Thoracic aorta (tissue), 2 donors: ENCODE results near the gene PRRC1. TPM values are rescaled to one million over a fixed set of nuclear protein-coding genes. Genes with fewer than 3 reads are reported as not detected.

Experiments
- ATAC-seq: fragments of 150-250 bp; one replicate; pipeline ENCODE4 v1.8.0; 2017; ENCODE audit warnings: low read depth; ENCODE audit not compliant: insufficient number of reproducible peaks, low FRiP score
- DNase-seq: peaks from one replicate; pipeline ENCODE4 v3.0.0-alpha.2; 2020; ENCODE audit warnings: low spot score
- H3K27ac ChIP-seq, 2 donors: fragments of 200-600 bp; sonication (generic); 1 replicate in 1 of 2; 2 replicates in 1 of 2; pipeline ENCODE4 v1.5.1; 2016; ENCODE audit warnings: mild to moderate bottlenecking in 2 of 2, moderate library complexity in 2 of 2
- H3K27me3 ChIP-seq: fragments of 200-600 bp; sonication (generic); replicated peaks from 2 replicates; pipeline ENCODE4 v1.6.0; 2016; ENCODE audit warnings: mild to moderate bottlenecking; ENCODE audit not compliant: insufficient read depth
- H3K36me3 ChIP-seq: fragments of 200-600 bp; sonication (generic); one replicate; pipeline ENCODE4 v1.5.1; 2016
- H3K4me1 ChIP-seq, 2 donors: fragments of 200-600 bp; sonication (generic); 1 replicate in 1 of 2; 2 replicates in 1 of 2; pipeline versions ENCODE4 v1.5.1 to v1.6.0; 2016; ENCODE audit warnings: low read depth in 2 of 2, mild to moderate bottlenecking in 1 of 2; ENCODE audit not compliant: control insufficient read depth in 1 of 2
- H3K4me3 ChIP-seq: fragments of 200-600 bp; sonication (generic); 2 replicates; pipeline ENCODE4 v1.5.1; 2016; ENCODE audit warnings: mild to moderate bottlenecking
- H3K9me3 ChIP-seq: fragments of 200-600 bp; sonication (generic); 2 replicates; pipeline ENCODE4 v1.5.1; 2016
- total RNA-seq, 2 donors: library from RNA; depleted of rRNA; stranded (reverse); fragments of >200 nt; gene quantifications; one replicate each; pipeline versions ENCODE4 v1.1.0 to v1.2.3, GENCODE V29; 2016
- TF ChIP-seq, protein P1 (sequence below): fragments of 200-600 bp; sonication (generic); IDR thresholded peaks from one replicate; pipeline ENCODE4 v1.5.1; 2019; ENCODE audit warnings: antibody characterized with exemption

The PRRC1 gene
- total RNA-seq, 2 donors from 2014 or later = 28.7 to 41.6 TPM

DNA sequence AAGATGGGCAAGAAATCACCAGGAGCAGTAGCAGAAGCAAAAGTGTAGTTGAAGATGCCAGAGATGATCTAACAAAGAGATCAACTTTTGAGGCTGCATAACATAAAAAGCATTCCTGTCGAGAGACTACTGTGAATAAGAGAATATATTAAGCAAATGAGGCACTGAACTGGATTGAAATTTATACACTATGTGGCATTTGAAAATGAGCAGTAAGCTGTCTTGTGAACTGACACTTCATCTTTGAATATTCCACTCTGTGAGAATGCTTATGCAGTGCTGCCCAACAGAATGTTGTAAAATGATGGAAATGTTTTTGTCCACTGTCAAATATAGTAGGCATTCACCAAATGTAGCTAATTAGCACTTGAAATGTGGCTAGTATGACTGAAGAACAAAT is 18.9 kb upstream of the PRRC1 start:
- Histone ChIP-seq H3K4me1 (no peaks in the 10 kb centered on the region), H3K9me3 (no peaks in the 10 kb centered on the region), H3K27me3 (no peaks in the 10 kb centered on the region), H3K4me3 (no peak overlapping the region), H3K36me3 (no peaks in the 10 kb centered on the region), H3K27ac (no peak overlapping the region)
- no peak for DNase-seq
- TF ChIP-seq, protein P1, sequence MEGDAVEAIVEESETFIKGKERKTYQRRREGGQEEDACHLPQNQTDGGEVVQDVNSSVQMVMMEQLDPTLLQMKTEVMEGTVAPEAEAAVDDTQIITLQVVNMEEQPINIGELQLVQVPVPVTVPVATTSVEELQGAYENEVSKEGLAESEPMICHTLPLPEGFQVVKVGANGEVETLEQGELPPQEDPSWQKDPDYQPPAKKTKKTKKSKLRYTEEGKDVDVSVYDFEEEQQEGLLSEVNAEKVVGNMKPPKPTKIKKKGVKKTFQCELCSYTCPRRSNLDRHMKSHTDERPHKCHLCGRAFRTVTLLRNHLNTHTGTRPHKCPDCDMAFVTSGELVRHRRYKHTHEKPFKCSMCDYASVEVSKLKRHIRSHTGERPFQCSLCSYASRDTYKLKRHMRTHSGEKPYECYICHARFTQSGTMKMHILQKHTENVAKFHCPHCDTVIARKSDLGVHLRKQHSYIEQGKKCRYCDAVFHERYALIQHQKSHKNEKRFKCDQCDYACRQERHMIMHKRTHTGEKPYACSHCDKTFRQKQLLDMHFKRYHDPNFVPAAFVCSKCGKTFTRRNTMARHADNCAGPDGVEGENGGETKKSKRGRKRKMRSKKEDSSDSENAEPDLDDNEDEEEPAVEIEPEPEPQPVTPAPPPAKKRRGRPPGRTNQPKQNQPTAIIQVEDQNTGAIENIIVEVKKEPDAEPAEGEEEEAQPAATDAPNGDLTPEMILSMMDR = no peak
- ATAC-seq = no peak

DNA sequence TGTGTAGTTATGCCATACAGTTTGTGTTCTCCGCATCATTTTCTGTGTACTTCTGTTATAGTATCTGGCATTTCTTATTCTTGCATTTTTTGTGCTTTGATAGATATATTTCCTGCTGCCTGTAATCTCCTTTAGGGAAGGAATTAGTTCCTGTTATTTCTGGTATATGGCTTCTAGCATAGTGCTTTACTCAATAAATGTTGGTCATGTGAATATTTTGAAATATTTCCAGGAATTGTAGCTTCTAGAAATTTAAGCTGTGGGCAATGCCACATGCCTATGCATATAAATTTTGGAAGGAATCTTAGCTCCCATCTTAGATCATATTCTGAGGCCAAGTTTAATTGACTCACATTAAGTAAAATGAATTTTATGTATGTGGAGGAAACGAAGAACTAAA is 11.5 kb upstream of the PRRC1 start:
- H3K36me3 ChIP-seq = no peaks in the 10 kb centered on the region
- DNase-seq = no peak
- no peak for ATAC-seq
- H3K27ac ChIP-seq = no peak overlapping the region
- H3K4me1 ChIP-seq = no peaks in the 10 kb centered on the region
- TF ChIP-seq, protein P1 = no peak
- H3K27me3 ChIP-seq = no peaks in the 10 kb centered on the region
- H3K9me3 ChIP-seq = no peaks in the 10 kb centered on the region
- H3K4me3 ChIP-seq = no peak overlapping the region

DNA sequence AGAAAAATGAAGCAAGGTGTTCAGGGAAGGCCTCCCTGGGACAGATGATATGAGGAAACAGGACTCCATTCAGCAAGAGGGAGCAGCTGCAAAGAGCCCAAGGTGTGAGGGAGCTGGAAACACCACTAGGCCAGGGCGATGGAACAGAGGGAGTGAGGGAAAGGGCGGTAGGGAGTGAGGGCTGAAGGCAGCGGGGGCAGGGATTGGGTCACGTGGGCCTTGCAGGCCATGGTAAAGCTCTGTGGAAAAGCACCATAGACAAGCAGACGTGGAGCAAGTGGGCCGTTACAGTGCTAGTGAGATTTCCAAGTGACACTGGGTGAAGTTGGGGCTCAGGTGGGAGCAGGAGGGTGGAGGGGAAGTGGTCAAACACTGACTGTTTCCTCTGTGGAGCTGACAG is 10.8 kb upstream of the PRRC1 start:
- Histone ChIP-seq H3K27me3 (no peaks in the 10 kb centered on the region), H3K27ac (no peak overlapping the region), H3K36me3 (no peaks in the 10 kb centered on the region), H3K9me3 (no peaks in the 10 kb centered on the region), H3K4me3 (no peak overlapping the region), H3K4me1 (no peaks in the 10 kb centered on the region)
- TF ChIP-seq, protein P1 = no peak
- no peak for DNase-seq
- ATAC-seq = no peak

DNA sequence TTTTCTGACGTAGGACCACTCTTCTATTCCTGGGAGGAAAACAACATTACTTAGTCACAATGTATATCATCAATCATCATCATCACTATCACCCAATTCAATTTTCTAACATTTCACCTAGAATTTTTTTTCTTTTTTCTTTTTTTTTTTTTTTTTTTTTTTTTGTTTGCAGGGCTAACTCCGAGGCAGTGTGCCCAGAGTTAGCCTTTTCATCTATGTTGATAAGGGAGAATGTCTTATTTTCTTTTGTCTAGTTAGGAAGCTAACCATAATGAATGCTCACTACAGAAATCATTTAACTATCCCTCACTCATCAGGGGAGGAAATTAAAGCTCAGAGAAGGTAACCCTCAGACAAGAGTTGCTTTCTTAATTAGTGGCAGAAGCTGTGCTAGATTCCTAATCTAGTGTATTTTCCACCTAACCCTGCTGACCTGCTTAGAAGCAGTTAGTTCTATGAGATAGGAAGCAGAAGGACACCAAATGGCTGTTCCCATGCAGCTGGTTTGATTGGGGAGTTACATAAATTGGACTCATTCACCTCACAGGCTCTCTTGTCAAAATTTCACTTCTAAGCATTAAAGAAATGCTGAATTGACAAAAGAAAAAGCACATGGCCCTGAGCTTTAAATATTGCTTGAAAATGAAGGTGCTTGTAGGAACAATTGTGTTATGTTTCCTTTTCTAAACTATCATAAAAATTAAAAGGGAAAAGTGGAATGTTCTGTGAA is 8.6 kb upstream of the PRRC1 start:
- TF ChIP-seq, protein P1 = no peak
- no peak for DNase-seq
- Histone ChIP-seq H3K27me3 (no peaks in the 10 kb centered on the region), H3K27ac (no peak overlapping the region), H3K4me3 (no peak overlapping the region), H3K36me3 (no peaks in the 10 kb centered on the region), H3K9me3 (no peaks in the 10 kb centered on the region), H3K4me1 (no peaks in the 10 kb centered on the region)
- ATAC-seq = no peak

DNA sequence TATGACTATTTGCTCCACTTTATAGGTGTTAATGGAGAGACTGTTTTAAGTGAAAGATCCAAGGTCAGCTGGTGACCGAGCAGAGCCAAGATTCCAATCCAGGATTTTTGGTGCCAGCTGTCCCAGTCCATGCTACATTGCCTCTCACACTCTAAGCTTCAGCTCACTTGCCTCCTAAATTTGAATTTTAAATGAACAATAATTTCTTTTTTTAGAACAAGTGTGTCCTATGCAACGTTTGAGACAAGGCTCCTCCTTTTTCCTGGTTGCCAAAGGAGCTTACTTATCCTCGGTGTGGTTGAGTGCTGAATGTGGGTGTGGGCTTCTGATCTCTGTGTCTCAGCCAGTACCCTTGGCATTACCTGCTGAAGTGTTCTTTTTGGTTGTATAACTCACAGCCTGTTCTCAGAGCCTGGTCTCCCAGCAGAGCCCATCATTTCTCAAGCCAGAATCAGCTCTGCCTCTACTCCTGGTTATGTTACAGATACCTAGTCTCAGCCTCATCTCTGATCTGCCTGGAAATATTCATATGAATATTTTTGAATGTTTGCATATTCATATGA is 4.0 kb upstream of the PRRC1 start:
- no peaks in the 10 kb centered on the region for H3K27me3 ChIP-seq
- no peak overlapping the region for H3K27ac ChIP-seq
- H3K4me3 ChIP-seq = no peak overlapping the region
- no peak for DNase-seq
- no peak for ATAC-seq
- no peaks in the 10 kb centered on the region for H3K9me3 ChIP-seq
- H3K4me1 ChIP-seq = peaks cover 4 to 5% of the 10 kb centered on the region in 2 donors
- TF ChIP-seq, protein P1 = no peak
- H3K36me3 ChIP-seq = no peaks in the 10 kb centered on the region
